Measurements from ENCODE around the gene SKIL. TPM values are rescaled to one million over a fixed set of nuclear protein-coding genes. Genes with fewer than 3 reads are reported as not detected.

SKIL gene
- total and polyA plus RNA-seq, 2 experiments from 2014 or later = 28.6 to 39.1 TPM

- Histone ChIP-seq H3F3A (ENCODE audit: insufficient read depth) (peaks cover 18% of the 10 kb centered on the region; the same call in 1 of the 2 replicates), H3K9me2 (ENCODE audit: insufficient read depth) (no peaks in the 10 kb centered on the region), H3K4me3 (no peak overlapping the region), H3K36me3 (ENCODE audit: low read depth) (peaks cover 22% of the 10 kb centered on the region), H3K4me2 (ENCODE audit: unreplicated experiment) (no peak overlapping the region), H3K27ac (no peak overlapping the region), H3K79me2 (ENCODE audit: insufficient read depth) (peaks cover 72% of the 10 kb centered on the region), H3K9me3 (ENCODE audit: low read depth) (no peaks in the 10 kb centered on the region), H3K9ac (no peak overlapping the region), H3K4me1 (ENCODE audit: insufficient read depth) (peaks cover 8% of the 10 kb centered on the region), H2AFZ (no peak overlapping the region), H4K20me1 (ENCODE audit: insufficient read depth) (no peaks in the 10 kb centered on the region), H3K27me3 (replicated peaks; ENCODE audit: insufficient read depth) (no peaks in the 10 kb centered on the region)
- no peak for DNase-seq
- WGBS, 2 experiments (ENCODE audit: low coverage in 1 of 2, low lambda C conversion rate in 2 of 2, missing lambda C conversion rate in 2 of 2) = 96 to 98% methylated on average over 8 of the region's 8 CpGs
- no peak for TF ChIP-seq EZH2 (IDR thresholded peaks at IDR 0.05; ENCODE audit: insufficient read depth, poor library complexity, severe bottlenecking)
- TF ChIP-seq EZH2phosphoT487 (IDR thresholded peaks at IDR 0.05; ENCODE audit: insufficient read depth, low read depth) = no peak
- in situ Hi-C loops (cut with MboI) = no loop called here
These were observed 65.6 kb downstream of the SKIL start for GRCh38 chr3:170423001-170423615.

GRCh38 chr3:170424879-170425278, 67.4 kb downstream of the SKIL start:
- in situ Hi-C loops (cut with MboI) = no loop called here
- H3K9me2 ChIP-seq (ENCODE audit: insufficient read depth) = no peaks in the 10 kb centered on the region
- H3K27ac ChIP-seq = no peak overlapping the region
- 88% methylated on average over 8 of the region's 8 CpGs for WGBS, 2 experiments (ENCODE audit: low coverage in 1 of 2, low lambda C conversion rate in 2 of 2, missing lambda C conversion rate in 2 of 2)
- peaks cover 32% of the 10 kb centered on the region for H3F3A ChIP-seq (ENCODE audit: insufficient read depth)
- peaks cover 22% of the 10 kb centered on the region for H3K4me1 ChIP-seq (ENCODE audit: insufficient read depth)
- peaks cover 25% of the 10 kb centered on the region for H3K36me3 ChIP-seq (ENCODE audit: low read depth)
- no peak for DNase-seq
- no peaks in the 10 kb centered on the region for H4K20me1 ChIP-seq (ENCODE audit: insufficient read depth)
- H3K27me3 ChIP-seq (replicated peaks; ENCODE audit: insufficient read depth) = no peaks in the 10 kb centered on the region
- no peak overlapping the region for H3K9ac ChIP-seq
- TF ChIP-seq EZH2 (IDR thresholded peaks at IDR 0.05; ENCODE audit: insufficient read depth, poor library complexity, severe bottlenecking) = no peak
- no peak for TF ChIP-seq EZH2phosphoT487 (IDR thresholded peaks at IDR 0.05; ENCODE audit: insufficient read depth, low read depth)
- no peak overlapping the region for H2AFZ ChIP-seq
- no peak overlapping the region for H3K4me2 ChIP-seq (ENCODE audit: unreplicated experiment)
- no peaks in the 10 kb centered on the region for H3K9me3 ChIP-seq (ENCODE audit: low read depth)
- H3K79me2 ChIP-seq (ENCODE audit: insufficient read depth) = peaks cover 59% of the 10 kb centered on the region
- no peak overlapping the region for H3K4me3 ChIP-seq

- Histone ChIP-seq H3K4me3 (no peak overlapping the region), H3K9me2 (ENCODE audit: insufficient read depth) (no peaks in the 10 kb centered on the region), H4K20me1 (ENCODE audit: insufficient read depth) (no peaks in the 10 kb centered on the region), H3K79me2 (ENCODE audit: insufficient read depth) (peaks cover 56% of the 10 kb centered on the region), H3K4me2 (ENCODE audit: unreplicated experiment) (no peak overlapping the region), H3K27me3 (replicated peaks; ENCODE audit: insufficient read depth) (no peaks in the 10 kb centered on the region), H3K27ac (no peak overlapping the region), H3K36me3 (ENCODE audit: low read depth) (peaks cover 25% of the 10 kb centered on the region), H2AFZ (no peak overlapping the region), H3K9me3 (ENCODE audit: low read depth) (no peaks in the 10 kb centered on the region), H3K9ac (no peak overlapping the region), H3K4me1 (ENCODE audit: insufficient read depth) (peaks cover 17% of the 10 kb centered on the region), H3F3A (ENCODE audit: insufficient read depth) (peaks cover 37% of the 10 kb centered on the region)
- TF ChIP-seq EZH2 (IDR thresholded peaks at IDR 0.05; ENCODE audit: insufficient read depth, poor library complexity, severe bottlenecking) (no peak), EZH2phosphoT487 (IDR thresholded peaks at IDR 0.05; ENCODE audit: insufficient read depth, low read depth) (no peak)
- in situ Hi-C loops (cut with MboI) = no loop called here
- WGBS, 2 experiments (ENCODE audit: low coverage in 1 of 2, low lambda C conversion rate in 2 of 2, missing lambda C conversion rate in 2 of 2) = 94 to 95% methylated on average over 11 of the region's 11 CpGs
- DNase-seq = no peak
These were observed 68.2 kb downstream of the SKIL start for GRCh38 chr3:170425491-170426239.

GRCh38 chr3:170426240-170426797, 68.8 kb downstream of the SKIL start:
- Histone ChIP-seq H3K27me3 (replicated peaks; ENCODE audit: insufficient read depth) (no peaks in the 10 kb centered on the region), H3K4me2 (ENCODE audit: unreplicated experiment) (no peak overlapping the region), H3K4me3 (no peak overlapping the region), H3K79me2 (ENCODE audit: insufficient read depth) (peaks cover 57% of the 10 kb centered on the region), H3K4me1 (ENCODE audit: insufficient read depth) (peaks cover 15% of the 10 kb centered on the region), H3K9me2 (ENCODE audit: insufficient read depth) (no peaks in the 10 kb centered on the region), H3F3A (ENCODE audit: insufficient read depth) (peaks cover 41% of the 10 kb centered on the region), H2AFZ (no peak overlapping the region), H3K9me3 (ENCODE audit: low read depth) (no peaks in the 10 kb centered on the region), H3K9ac (no peak overlapping the region), H4K20me1 (ENCODE audit: insufficient read depth) (no peaks in the 10 kb centered on the region), H3K27ac (no peak overlapping the region), H3K36me3 (ENCODE audit: low read depth) (peaks cover 25% of the 10 kb centered on the region)
- in situ Hi-C loops (cut with MboI) = no loop called here
- TF ChIP-seq EZH2 (IDR thresholded peaks at IDR 0.05; ENCODE audit: insufficient read depth, poor library complexity, severe bottlenecking) (no peak), EZH2phosphoT487 (IDR thresholded peaks at IDR 0.05; ENCODE audit: insufficient read depth, low read depth) (no peak)
- no peak for DNase-seq
- 91 to 92% methylated on average over 2 of the region's 2 CpGs for WGBS, 2 experiments (ENCODE audit: low coverage in 1 of 2, low lambda C conversion rate in 2 of 2, missing lambda C conversion rate in 2 of 2)
